CD4-positive, alpha-beta T cell treated with Interleukin-10 for 1 hour (primary cell): ENCODE results near the gene CIRBP.

ENCODE experiments used
- DNase-seq: peaks from one replicate; pipeline ENCODE4 v3.0.0-alpha.2; 2020

CIRBP gene

GRCh38 chr19:1269478-1270212, 513 bp downstream of the CIRBP start:
- peak; percentile 87 for DNase-seq

- no peak for DNase-seq
Measured at GRCh38 chr19:1270213-1270853, 1.2 kb downstream of the CIRBP start.

DNA sequence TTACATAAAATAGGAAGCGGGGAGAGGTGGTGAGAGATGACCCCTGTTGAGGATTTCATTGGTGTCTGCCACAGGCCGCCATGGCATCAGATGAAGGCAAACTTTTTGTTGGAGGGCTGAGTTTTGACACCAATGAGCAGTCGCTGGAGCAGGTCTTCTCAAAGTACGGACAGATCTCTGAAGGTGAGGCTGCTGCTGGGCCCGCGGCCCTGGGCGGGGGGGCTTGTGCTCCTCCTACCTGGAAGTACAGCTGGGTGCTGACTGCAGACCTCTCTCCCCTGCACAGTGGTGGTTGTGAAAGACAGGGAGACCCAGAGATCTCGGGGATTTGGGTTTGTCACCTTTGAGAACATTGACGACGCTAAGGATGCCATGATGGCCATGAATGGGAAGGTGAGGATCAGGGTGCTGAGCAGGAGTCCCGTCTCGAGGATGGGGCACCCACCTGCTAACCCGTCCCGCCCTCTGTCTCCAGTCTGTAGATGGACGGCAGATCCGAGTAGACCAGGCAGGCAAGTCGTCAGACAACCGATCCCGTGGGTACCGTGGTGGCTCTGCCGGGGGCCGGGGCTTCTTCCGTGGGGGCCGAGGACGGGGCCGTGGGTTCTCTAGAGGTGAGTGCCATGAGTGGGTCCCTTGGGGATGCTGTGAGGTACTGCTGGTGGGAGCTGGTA, 1.9 kb downstream of the CIRBP start:
- no peak for DNase-seq

- no peak for DNase-seq
Measured at GRCh38 chr19:1271528-1272422, 2.6 kb downstream of the CIRBP start.

GRCh38 chr19:1272423-1273262, 3.5 kb downstream of the CIRBP start:
- DNase-seq, result no peak

GRCh38 chr19:1273263-1274041, 4.3 kb downstream of the CIRBP start:
- DNase-seq, result no peak

DNA sequence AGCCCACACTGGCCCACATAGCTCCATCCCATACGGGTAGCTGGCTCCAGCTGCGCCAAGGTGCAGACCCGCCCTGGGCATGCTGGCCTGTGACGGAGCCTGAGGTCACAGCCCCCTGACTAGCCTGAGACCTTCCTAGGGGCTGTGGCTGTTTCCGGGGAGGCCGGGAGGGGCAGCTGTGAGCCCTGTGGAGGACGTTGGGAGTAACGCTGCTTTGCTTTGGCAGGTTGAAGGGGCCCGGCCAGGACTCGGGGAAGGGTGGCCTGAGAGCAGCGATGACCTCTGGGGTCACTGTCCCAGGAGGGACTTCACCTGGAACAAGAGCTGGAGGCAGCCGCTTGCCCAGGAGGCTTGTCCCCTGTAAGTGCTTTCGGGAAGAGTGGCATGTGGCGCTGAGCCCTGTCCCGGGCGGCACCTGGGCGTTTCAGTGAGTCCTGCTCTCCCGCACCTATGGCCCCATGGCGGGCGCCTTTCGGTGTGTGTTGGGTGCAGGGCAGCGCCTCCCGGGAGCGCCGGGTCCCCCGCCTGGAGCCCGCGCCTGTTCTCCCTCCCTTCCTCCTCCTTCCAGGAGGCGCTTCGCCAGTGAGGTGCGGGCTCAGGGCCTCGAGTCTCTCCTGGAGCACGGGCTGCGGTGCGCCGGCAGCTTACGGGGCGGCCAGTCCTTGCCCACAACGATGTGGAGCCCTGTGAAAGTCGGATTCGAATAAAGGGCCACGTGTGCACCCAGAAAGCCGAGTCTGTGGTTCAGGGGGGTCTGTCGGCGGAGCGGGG, 5.1 kb downstream of the CIRBP start:
- no peak for DNase-seq

DNA sequence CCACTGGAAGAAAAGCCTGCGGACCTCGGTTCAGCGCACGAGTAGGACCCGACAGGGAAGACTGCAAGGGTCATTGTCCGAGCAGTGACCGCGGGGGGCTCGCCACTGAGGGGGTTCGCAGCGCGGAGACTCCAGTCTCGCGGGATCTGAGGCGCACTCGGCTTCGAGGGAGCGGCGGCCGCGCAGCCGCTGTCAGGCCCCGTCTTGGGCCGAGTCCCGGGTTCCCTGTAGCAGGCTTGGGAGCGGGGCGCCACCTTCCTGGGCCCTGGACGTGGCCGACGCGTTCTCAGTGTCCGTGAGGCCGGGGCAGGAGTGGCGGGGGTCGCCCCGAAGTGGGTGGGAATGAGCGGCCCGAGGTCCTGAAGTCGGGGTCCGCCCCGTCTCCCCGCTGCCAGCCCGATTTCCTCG, 5.7 kb downstream of the CIRBP start:
- no peak for DNase-seq

DNA sequence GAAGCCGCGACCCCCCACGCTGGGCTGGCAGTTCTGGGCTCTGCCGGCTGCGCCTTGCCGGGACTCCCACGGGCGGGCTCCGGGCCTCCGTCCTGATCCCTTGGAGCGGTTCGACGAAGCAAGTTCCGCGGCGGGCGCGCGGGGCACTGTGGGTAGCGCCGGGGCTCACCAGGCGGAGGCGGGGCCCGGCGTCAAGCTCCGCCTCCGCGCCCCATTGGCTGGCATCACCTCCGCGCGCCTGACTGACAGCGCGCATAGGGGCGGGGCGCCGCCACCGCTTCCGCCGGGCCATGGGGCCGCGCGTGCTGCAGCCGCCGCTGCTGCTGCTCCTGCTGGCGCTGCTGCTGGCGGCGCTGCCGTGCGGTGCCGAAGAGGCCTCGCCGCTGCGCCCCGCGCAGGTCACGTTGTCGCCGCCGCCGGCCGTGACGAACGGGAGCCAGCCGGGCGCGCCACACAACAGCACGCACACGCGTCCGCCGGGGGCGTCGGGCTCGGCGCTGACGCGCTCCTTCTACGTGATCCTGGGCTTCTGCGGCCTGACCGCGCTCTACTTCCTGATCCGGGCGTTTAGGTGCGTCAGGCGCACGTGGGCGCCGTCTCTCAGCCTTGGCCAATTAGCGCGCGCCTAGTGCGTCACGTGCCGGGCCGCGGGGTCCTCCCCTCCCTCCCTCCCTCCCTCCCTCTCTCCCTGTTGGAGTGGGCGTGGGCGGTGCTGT, 6.3 kb downstream of the CIRBP start, which contains the start of gene FAM174C:
TSS of gene FAM174C (plus strand) at position 271 of the 716 bp plus-strand sequence. CDS start at position 291, 20 bp downstream.
- peak; percentile 96 for DNase-seq

DNA sequence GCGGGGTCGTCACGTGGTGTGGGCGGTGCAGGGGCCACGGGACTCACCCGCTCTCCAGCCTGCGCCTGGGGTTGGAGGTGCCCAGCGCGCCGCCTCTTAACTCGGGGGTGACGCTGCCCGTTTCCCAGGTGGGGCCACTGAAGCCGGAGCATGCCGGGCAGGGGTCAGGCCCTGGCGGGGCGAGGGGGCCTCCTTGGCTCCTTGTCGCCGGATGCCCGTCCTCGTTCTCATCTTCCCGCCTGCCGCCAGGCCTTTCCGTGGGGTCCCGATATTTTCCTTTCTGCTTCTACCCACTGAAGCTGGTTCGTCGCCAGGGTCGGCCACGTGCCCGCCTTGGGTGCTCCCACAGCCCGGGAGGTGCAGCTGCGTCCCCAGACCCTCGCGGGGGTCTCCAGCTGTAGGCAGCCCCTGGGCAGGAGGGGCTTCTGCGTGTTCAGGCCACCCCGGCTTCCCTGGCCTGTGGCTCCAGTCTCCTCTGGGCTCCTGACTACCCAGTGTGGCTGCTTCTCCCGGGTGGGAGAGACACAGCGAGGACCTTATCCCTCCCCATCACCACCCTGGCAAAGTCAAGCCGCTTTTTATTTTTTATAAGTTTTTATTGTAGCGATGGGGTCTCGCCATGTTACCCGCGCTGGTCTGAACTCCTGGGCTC, 7.0 kb downstream of the CIRBP start:
- no peak for DNase-seq

GRCh38 chr19:1276628-1277022, 7.5 kb downstream of the CIRBP start:
- DNase-seq, result peak; percentile 42

GRCh38 chr19:1277061-1277460, 7.9 kb downstream of the CIRBP start:
- DNase-seq, result no peak

- no peak for DNase-seq
Measured at GRCh38 chr19:1278074-1278473, 8.9 kb downstream of the CIRBP start.

DNA sequence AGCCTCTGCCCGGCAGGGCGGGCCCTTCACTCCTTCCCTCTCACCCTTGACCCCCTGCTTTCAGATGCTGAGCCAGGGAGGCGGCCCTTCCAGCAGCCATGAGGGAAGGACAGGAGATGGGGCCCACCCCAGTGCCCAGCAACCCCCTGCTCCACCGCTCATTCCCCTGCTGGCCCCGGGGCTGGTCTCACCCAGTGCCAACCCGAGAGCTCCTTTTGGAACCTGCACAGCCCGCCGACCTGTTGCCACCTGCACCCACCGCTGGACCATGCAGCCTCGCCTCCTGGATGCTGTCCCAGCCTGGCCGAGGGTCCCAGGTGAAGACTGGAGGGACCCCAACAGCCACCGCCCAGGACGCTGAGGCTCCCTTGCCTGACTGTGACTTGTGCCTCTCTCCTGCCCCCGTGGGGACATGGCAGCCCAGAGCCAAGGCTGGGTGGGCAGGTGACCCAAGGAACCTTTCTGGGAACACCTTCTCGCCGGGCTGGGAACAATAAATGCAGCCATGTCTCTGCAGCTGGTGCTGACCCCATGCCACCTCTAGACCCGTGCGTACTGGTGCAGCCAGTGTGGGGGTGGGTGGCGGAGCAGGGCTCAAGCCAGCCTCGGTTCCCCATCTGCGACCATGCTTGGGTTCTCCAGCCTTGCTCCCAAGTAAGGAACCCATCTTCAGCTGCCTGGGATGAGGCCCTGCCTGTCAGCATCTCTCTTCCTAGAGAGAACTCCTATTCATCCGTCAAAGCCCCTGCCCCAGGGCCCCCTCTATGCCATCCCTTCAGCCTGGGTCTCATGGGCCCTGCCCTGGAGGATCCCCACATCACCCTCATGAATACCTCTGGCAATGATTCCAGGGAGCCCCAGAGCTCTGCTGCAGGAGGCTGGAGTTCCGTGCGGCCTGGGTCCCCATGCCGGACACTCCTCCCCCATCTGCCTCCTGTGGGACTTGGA, 9.9 kb downstream of the CIRBP start:
- DNase-seq, result no peak

DNA sequence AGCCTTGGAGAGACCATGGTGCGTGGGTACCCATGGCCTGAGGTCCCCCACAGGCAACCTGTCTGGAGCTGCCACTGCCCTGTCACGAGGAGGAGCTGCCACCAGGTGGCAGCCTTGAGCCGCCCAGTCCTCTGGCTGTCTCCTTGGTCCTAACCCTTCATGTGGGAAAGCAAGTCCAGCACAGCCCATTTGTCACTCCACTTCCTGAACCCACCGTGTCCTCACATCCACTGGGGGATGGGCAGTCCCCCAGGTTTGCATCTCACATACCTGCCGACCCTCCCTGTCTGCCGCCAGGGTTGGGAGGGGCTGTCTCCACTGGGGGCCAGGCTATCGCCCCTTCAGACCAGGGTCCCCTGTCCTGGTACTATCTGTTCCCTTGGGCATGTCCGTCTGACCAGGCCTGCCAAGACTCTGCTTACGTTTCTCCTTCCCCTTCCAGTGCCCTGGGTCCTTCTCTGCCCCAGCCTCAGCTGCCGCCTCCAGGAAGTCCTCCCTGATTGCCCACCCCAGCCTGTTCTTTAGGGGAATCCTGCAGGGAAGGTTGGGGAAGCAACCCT, 10.7 kb downstream of the CIRBP start:
- peak; percentile 84 for DNase-seq

DNA sequence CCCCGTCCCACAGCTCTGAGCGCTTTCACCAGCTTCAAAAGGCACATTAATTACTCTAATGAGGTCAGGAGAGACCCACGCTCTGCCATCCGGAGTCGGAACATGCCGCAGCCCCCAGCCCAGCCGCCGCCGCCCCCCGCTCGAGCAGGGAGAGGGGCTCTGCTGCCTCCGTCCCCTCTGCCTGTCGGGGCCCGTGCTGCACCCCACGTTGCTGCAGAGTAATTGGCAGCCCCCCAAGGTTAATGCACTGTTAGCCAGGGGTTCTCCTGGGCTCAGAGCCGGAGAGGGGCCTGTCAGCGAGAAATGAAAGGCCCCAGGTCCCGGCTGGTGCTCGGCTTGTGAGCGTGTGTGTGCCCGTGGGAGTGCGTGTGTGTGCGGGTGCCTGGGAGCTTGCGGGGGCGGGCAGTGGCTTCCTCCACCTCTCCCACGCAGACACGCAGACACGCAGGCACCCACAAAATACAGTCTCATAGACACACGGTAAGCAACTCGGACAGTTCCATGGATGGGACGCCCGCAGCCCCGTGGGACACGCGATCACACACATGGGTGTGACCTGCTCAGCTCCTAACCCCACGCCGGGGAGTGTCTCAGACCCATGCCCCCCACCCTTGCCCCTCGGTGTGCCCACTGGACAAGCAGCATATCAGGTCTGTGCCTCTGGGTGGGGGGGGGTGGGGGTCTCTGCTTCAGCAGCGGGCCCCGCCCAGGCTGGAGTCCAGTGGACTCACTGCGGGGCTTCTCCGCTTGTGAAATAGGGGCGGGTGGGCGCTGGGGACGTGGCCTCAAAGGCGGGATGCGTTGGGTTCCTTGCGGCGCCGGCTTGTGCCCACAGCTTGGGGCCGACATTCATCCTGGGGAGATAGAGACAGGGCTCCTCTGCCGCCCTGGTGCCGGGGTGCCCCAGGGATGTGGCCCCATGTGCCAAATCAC, 11.8 kb downstream of the CIRBP start:
- no peak for DNase-seq
